Tibial artery (tissue), 4 donors: ENCODE measurements around the gene ARMC8.

Source experiments
- DNase-seq, 2 donors: peaks; one replicate each; pipeline ENCODE4 v3.0.0-alpha.2; 2019
- H3K27ac ChIP-seq, 2 donors: fragments of 200-600 bp; sonication (generic) in 1 of 2; 1 replicate in 1 of 2; 2 replicates in 1 of 2; pipeline ENCODE4 v1.5.1; 2018 to 2019; ENCODE audit warnings: mild to moderate bottlenecking in 1 of 2
- H3K27me3 ChIP-seq, 2 donors: fragments of 200-600 bp; sonication (generic) in 1 of 2; one replicate each; pipeline versions ENCODE4 v1.5.1 to v1.6.0; 2016 to 2019
- H3K36me3 ChIP-seq, 3 donors: fragments of 200-600 bp; sonication (generic) in 2 of 3; one replicate each; pipeline ENCODE4 v1.5.1; 2016 to 2019; ENCODE audit warnings: mild to moderate bottlenecking in 2 of 3
- H3K4me1 ChIP-seq, 4 donors: fragments of 200-600 bp; sonication (generic) in 2 of 4; 1 replicate in 3 of 4; 2 replicates in 1 of 4; pipeline ENCODE4 v1.5.1; 2016 to 2019
- H3K4me3 ChIP-seq, 2 donors: fragments of 200-600 bp; sonication (generic) in 1 of 2; 1 replicate in 1 of 2; 2 replicates in 1 of 2; pipeline ENCODE4 v1.5.1; 2018 to 2019; ENCODE audit warnings: mild to moderate bottlenecking in 2 of 2
- H3K9me3 ChIP-seq, 3 donors: fragments of 200-600 bp; sonication (generic) in 1 of 3; one replicate each; pipeline ENCODE4 v1.5.1; 2016 to 2019
- intact Hi-C: fragments of 100-400 bp; cut with DNase I; formaldehyde crosslinking; loops from one replicate; pipeline ENCODE4 v1.15.0; 2023; ENCODE audit warnings: low total_unique reads
- TF ChIP-seq, protein P1 (sequence below), 2 experiments: fragments of 200-600 bp in 1 of 2; fragments of 450-650 bp in 1 of 2; IDR thresholded peaks; one replicate each; pipeline ENCODE4 v1.5.1; 2017 to 2019; ENCODE audit warnings: antibody characterized with exemption in 2 of 2, mild to moderate bottlenecking in 1 of 2, moderate library complexity in 1 of 2

Gene ARMC8

DNA sequence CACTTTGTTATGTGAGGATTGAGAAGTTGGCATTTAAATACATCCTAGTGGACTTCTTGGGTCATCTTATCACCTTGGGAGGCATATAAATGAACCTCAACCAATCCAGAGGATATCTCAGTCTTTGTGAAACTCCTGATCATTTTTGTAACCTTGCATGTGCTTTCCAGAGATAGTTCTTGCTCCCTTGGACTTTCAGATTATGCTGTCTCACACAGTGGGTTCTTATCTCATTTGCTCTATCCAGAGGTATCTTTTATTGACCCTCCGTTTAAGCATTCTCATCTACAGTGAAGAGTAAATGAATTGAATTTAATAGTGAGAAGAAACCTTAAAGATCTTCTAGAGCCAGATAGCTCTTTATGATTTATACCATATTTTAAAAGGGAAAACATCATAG, 10.4 kb downstream of the ARMC8 start:
- Histone ChIP-seq H3K4me1 (peaks cover 0 to 7% (median 0%) of the 10 kb centered on the region in 4 donors), H3K27me3 (no peaks in the 10 kb centered on the region), H3K27ac (no peak overlapping the region), H3K36me3 (peaks cover 0 to 5% (median 2%) of the 10 kb centered on the region in 3 donors), H3K9me3 (no peaks in the 10 kb centered on the region), H3K4me3 (no peak overlapping the region)
- TF ChIP-seq, protein P1, sequence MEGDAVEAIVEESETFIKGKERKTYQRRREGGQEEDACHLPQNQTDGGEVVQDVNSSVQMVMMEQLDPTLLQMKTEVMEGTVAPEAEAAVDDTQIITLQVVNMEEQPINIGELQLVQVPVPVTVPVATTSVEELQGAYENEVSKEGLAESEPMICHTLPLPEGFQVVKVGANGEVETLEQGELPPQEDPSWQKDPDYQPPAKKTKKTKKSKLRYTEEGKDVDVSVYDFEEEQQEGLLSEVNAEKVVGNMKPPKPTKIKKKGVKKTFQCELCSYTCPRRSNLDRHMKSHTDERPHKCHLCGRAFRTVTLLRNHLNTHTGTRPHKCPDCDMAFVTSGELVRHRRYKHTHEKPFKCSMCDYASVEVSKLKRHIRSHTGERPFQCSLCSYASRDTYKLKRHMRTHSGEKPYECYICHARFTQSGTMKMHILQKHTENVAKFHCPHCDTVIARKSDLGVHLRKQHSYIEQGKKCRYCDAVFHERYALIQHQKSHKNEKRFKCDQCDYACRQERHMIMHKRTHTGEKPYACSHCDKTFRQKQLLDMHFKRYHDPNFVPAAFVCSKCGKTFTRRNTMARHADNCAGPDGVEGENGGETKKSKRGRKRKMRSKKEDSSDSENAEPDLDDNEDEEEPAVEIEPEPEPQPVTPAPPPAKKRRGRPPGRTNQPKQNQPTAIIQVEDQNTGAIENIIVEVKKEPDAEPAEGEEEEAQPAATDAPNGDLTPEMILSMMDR (IDR thresholded peaks at IDR 0.05): no peak
- DNase-seq: no peak
- intact Hi-C loops: no loop called here

DNA sequence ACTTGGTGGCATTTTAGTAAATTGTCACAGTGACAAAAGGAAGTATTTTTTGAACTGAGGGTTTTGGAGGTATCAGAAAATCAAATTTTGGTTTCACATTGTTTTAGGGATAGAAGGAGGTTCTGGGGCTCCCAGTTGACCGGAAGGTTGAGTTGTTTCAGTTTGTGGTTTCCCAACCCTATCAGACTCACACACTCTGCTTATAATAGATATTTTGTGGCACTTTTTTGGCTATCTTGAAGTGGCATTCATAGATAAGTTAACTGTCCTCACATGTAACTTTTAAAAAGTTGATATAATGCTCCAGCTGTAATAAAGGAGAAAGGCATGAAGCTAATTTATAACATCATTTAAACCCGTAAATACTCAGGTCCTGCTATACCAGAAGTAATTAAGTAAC, 12.8 kb downstream of the ARMC8 start:
- intact Hi-C loops: no loop called here
- no peak for DNase-seq
- Histone ChIP-seq H3K36me3 (no peaks in the 10 kb centered on the region), H3K27me3 (no peaks in the 10 kb centered on the region), H3K4me3 (no peak overlapping the region), H3K4me1 (peaks cover 0 to 22% (median 5%) of the 10 kb centered on the region in 4 donors), H3K9me3 (no peaks in the 10 kb centered on the region), H3K27ac (no peak overlapping the region)
- TF ChIP-seq, protein P1 (IDR thresholded peaks at IDR 0.05): no peak

DNA sequence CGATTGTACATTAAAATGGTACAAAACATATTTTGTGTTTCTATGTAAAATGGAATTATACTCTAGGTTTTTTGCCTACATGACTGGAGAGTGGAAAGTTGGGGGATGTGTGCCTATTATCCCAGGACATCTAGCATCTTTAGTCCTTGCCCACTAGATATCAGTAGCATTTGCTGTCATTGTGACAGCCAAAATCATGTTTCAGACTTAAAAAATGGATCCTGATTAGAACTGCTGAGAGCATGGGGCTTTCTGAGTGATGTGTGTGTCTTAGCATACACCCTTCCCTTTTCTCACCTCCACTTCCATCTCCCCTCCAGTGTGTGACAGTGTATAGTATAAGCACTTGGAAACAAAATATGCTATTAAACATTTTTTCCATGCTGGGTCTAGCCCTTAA, 13.3 kb downstream of the ARMC8 start:
- no peak for DNase-seq
- Histone ChIP-seq H3K27ac (no peak overlapping the region), H3K9me3 (no peaks in the 10 kb centered on the region), H3K36me3 (no peaks in the 10 kb centered on the region), H3K27me3 (no peaks in the 10 kb centered on the region), H3K4me3 (no peak overlapping the region), H3K4me1 (peaks cover 0 to 22% (median 5%) of the 10 kb centered on the region in 4 donors)
- TF ChIP-seq, protein P1 (IDR thresholded peaks at IDR 0.05): no peak
- intact Hi-C loops: no loop called here

DNA sequence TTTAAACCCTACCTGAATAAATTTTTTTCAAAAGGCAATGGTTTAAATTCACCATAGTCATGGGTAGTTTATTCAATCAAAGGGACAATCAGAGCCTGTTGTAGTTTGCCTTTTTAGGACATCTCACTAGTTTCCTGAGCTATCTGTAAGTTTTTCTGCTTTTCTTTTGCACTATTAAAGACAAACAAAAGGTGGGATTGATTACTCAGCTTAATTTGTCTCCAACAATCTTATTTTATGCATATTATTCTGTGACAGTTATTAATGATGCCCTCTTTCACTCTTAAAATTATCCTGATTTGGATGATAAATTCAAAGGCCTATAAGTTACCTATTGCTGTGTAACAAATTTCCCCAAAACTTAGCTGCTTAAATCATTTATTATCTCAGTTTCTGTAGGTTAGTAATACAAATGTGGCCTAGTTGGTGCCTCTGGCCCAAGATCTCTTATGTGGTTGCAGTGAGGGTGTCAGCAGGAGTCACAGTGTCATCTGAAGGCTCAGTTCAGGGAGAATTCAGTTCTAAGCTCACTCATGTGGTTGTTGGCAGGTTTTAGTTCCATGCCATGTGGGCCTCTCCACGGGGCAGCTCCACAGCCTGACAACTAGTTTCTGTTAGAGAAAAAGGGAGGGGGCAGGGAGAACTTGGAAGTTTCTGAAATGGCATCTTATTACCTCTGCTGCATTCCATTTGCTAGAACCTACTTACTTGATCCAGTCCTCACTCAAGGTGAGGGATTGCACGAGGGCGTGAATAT, 16.0 kb downstream of the ARMC8 start:
- Histone ChIP-seq H3K27me3 (no peaks in the 10 kb centered on the region), H3K9me3 (no peaks in the 10 kb centered on the region), H3K27ac (no peak overlapping the region), H3K36me3 (no peaks in the 10 kb centered on the region), H3K4me3 (no peak overlapping the region), H3K4me1 (peaks cover 0 to 20% (median 8%) of the 10 kb centered on the region in 4 donors)
- intact Hi-C loops: no loop called here
- no peak for DNase-seq
- TF ChIP-seq, protein P1 (IDR thresholded peaks at IDR 0.05): no peak

DNA sequence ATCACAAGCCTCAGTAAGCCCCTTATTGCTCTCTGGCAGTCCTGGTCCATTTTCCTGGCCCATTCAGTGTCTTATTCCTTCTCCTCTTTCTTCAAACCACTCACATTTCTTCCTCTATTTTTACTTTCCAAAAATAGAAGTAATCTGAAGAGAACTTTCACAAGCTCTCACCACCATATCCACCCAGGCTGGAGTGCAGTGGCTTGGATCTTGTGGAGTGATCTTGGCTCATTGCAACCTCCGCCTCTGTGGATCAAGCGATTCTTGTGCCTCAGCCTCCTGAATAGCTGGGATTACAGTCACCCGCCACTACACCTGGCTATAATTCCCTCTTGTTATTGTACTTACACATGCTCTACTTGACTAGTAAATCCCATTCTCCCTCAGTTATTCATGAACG, 16.8 kb downstream of the ARMC8 start:
- intact Hi-C loops: no loop called here
- TF ChIP-seq, protein P1 (IDR thresholded peaks at IDR 0.05): no peak
- H3K4me3 ChIP-seq: no peak overlapping the region
- H3K27me3 ChIP-seq: no peaks in the 10 kb centered on the region
- H3K9me3 ChIP-seq: no peaks in the 10 kb centered on the region
- H3K27ac ChIP-seq: no peak overlapping the region
- no peak for DNase-seq
- no peaks in the 10 kb centered on the region for H3K36me3 ChIP-seq
- H3K4me1 ChIP-seq: peaks cover 0 to 20% (median 8%) of the 10 kb centered on the region in 4 donors
